ENCODE measurements around the gene RHOG.
A peak's percentile ranks its signal among the peaks of the same experiment; 100 is the strongest.
"Not testable (repeated sequence)": the region's sequence is repeated elsewhere in the genome, so short reads cannot be mapped to it uniquely, and the experiment has no call there.

Gene RHOG

DNA sequence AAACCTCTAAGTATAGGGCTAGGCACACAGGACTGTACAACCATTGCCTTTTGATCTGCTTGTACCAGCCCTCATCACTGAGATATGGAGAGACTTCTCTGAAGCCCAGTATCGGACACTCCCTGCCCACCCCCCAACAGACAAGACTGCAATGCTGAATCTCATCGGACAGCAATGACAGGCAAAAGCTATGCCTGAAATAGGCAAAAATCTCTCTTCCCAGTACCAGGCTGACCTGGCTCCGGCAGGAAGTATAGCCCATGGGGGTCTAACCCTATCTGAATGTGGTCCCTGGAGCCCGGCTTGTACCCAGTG is 6.5 kb downstream of the RHOG start:
- DNase-seq (ENCODE audit: low read depth): no peak

DNA sequence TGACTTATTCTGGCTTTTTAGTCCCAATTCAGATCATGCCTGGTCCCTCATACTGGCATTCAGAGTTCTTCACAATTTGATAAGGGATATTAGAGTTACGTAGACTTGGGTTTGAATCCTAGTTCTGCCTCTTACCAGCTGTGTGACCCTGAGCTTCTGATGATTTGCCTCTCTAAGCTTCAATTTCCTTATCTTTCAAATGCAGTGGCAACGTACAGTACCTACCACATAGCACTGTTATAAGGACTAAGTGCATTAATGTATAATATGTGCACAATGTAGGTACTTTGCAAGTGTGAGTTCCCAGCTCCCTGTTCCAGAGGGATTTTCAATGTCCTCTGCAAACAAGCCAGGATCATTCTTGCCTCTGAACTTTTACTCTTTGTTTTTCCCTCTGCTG is 7.3 kb downstream of the RHOG start:
- no peak for DNase-seq (ENCODE audit: low read depth)

DNA sequence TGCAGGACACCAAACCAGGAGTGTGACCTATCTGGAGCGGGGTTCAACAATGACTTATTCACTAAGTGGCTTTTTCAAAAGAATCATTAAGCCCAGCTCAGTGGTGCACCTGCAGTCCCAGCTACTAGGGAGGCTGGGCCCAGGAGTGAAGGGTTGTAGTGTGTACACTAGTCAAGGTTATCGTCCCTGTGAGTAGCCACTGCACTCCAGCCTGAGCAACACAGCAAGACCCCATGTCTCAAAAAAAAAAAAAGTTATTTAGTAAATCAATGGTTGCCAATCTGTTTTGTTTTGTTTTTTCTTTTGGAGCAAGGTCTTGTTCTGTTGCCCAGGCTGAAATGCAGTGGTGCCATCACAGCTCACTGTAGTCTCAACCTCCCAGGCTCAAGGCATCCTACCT is 7.9 kb downstream of the RHOG start:
- no peak for DNase-seq (ENCODE audit: low read depth)

DNA sequence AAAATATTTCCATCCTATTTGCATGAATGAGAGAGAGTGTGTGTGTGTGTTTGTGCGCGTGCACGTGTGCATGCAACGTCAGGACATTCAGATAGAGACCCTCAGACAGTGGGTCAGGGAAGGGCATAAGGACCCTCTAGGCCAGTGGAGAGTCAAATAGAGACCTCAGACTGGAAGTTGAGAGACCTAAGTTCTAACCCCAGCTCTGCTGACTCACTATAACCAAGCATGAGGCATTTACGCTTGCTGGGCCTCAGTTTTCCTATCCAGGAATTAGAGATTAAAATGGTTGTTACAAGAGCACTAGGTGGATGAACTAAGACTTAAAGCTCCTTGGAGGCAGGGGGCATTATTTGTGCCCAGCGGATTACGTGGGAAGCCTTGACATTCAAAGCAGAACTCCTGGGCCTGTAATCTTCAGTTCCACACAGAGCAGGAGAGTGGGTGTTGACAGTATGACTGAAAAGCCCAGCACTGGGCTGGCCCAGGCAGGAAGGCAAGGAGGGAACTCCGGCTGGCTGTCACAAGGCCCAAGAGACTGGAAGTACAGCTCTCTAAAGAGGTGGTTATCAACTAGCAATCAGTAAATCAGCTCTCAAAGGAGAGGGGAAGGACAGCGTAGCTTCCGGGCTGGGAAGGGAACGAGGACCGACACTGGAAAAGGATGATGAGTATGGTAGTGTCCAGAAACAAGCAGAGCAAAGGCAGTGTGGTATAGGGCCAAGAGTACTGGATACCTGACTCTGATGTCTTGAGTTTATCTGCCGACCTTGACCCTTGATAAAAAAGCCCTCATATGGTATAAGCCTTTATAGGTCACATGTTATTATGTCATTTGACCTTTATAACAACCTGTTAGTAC is 9.2 kb downstream of the RHOG start:
- DNase-seq (ENCODE audit: low read depth): no peak

DNA sequence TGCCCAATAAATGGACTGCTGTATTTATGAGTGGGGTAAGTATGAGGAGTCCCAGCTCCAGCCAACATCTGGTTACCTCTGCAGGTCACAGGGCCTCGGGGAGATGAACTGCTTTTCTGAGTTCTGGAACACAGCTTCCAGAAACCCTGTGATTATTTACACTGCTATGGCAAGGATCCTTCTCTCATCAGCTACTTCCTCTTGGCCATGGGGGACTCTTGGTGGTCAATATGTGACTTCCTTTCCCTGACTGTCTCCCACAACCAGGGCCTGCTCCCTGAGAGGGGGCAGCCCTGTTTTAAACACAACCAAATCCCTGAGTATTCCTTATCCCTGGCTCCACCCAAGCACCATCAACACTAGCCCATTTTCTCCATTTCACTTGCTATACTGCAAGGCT is 10.0 kb downstream of the RHOG start:
- no peak for DNase-seq (ENCODE audit: low read depth)

DNA sequence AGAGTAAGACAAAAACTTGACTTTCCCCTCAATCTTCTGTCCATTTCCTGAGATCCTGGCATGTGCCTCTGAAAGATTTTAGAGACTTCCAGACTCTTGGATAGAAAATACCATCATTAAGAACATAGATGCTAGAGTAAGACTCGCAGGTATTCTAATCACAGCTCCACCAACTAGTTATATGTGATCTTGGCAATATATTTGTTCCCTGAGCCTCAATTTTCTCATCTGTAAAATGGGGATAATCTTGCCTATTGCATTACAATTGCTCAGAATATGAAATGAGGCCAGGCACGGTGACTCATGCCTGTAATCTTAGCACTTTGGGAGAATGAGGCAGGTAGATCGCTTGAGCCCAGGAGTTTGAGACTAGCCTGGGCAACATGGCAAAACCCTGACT is 10.7 kb downstream of the RHOG start:
- DNase-seq (ENCODE audit: low read depth): no peak

DNA sequence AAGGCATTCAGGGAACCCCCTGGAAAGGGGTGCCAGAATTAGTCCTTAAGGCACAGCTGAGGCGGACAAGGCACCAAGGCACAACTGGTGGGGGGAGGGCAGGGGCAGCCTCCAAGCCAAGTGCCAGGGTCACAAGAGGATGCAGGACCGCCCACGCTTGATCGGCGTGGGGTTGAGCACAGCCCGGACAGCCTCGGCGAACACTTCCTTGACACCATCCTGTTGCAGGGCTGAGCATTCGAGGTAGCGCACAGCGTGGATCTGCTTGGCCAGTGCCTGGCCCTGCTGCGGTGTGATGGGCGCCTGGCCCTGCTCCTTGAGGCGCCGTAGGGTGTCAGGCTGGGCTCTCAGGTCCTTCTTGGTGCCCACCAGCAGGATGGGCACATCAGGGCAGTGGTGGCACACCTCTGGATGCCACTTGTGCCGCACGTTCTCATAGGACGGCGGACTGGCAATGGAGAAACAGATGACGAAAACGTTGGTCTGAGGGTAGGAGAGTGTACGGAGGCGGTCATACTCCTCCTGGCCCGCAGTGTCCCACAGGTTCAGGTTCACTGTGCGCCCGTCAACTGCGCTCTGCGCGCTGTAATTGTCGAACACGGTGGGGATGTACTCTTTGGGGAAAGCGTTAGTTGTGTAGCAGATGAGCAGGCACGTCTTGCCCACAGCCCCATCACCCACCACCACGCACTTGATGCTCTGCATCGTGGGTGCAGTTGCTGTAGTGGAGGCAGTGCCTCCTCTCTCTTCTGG is 13.1 kb downstream of the RHOG start:
- DNase-seq (ENCODE audit: low read depth): no peak

DNA sequence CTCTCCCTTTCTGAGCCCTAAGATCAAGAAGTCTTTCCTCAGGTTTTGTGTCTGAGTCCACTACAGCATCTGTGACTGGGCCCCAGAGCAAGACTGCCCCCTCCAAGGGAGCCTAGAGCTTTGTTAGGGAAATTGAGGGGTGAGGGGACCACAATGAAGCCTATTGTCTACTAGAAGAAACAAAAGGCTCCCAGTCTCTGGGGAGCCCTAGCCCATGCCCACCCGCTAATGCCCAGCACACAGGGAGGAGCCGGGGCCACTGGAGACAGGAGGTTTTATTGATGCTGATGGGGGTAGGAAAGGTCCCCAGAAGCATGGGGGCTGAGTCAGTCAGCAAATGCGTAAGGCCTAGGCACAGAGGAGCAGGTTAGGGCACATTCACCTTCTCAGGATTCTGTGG is 14.0 kb downstream of the RHOG start:
- DNase-seq (ENCODE audit: low read depth): no peak

DNA sequence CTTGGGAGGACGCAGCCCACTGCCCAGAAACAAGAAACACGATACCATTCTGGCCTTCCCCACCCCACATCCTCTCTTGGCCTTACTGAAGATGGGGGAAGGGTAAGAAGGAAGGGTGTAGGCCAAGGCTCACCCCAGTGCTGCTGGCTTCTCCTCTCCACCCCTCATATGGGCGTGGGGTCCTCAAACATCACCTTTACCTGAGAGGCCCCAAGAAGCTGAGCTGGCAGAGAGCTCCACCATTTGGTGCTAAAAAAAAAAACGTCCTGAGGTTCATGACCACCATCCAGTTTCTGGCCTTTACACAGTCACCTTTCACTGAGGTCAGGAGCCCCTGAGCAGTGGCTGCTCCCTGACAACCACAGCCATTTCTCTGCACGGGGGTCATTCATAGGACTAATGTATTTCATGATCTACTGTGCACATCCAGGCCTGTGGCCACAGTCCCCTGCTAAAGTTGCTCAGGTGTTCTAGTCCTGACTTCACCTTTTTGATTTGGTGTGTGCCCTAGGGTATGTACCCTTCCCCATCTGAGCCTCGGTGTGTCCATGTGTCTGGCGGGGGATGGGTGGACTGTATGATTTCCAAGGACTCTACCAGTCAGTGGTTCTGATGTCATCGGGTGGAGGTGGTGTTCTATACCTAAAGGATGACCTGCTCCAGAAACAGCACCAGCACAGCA is 15.1 kb downstream of the RHOG start:
- no peak for DNase-seq (ENCODE audit: low read depth)

DNA sequence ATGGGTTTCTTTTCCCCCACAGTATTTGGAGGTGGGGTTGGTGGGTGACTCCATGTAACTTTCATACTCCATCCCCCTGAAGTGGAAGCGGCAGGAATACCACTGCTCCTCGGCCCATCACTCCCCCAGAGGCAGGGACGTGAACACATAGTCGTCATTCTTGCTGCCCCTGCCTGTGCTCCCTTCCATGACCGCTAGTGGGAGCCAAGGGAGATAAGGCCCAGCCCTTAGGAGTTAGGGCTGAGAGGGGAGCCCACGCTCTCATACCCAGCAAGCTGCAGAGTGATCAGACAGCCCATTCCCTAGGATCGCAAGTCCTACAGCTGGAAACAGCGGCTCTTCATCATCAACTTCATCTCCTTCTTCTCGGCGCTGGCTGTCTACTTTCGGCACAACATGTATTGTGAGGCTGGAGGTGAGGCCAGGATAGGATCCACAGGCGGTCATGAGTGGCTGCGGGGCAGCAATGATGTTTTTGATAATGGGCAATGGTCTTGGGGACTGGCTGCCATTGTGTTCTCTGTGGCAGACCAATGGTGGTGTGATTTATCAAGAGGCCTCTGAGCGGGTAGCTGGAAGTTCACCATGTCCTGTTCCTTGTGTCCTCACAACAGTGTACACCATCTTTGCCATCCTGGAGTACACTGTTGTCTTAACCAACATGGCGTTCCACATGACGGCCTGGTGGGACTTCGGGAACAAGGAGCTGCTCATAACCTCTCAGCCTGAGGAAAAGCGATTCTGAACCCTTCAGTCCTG is 15.9 kb downstream of the RHOG start:
- DNase-seq (ENCODE audit: low read depth): no peak

DNA sequence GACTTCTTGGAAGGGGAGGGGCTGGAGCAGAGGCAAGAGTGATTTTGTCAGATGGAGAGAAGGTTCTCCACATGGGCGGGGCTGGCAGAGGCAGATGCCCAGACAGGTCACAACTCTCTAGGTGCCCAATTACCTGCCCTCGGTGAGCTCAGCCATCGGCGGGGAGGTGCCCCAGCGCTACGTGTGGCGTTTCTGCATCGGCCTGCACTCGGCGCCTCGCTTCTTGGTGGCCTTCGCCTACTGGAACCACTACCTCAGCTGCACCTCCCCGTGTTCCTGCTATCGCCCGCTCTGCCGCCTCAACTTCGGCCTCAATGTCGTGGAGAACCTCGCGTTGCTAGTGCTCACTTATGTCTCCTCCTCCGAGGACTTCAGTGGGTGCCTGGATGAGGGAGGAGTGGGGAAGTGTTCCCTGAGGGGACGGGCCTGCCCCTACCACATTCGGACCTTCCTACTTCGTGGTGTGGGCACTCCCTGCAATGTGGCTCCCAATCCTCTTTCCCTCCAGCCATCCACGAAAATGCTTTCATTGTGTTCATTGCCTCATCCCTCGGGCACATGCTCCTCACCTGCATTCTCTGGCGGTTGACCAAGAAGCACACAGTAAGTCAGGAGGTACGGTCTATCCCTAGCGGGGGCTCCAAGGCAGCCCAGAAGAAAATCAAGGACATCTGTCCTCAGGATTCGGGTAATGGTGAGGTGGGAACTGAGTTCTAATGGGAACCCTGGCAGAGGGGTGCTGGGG is 16.8 kb downstream of the RHOG start:
- DNase-seq (ENCODE audit: low read depth): no peak

DNA sequence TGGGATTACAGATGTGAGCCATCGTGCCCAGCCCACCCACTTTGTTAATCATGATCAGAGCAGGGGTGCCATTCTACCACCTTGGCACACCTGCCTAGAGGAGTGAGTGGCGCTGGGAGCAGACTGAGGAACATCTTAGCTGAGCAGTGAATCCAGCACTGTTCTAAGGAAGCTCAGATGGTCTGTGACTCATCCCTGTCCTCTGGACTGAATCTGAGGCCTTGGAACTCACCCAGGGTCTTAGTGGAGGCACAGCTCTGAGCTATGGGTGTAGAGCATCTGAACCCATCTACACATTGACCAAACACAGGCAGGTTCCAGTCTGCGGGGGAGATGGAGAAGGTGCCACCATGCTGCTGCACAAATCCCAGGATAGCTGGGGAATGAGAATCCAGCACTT is 17.5 kb downstream of the RHOG start:
- DNase-seq (ENCODE audit: low read depth): peak; percentile 66

DNA sequence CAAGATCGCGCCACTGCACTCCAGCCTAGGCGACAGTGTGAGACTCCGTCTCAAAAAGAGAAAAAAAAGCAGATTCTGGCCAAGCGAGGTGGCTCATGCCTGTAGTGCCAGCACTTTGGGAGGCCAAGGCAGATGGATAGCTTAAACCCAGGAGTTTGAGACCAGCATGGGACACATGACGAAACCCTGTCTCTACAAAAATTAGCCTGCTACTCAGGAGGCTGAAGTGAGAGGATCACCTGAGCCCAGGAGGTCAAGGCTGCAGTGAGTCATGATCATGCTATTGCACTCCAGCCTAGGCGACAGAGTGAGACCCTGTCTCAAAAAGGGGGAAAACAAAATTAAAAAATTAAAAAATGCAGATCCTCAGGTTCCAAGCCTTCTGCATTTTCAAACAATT is 18.4 kb downstream of the RHOG start:
- DNase-seq (ENCODE audit: low read depth): no peak

DNA sequence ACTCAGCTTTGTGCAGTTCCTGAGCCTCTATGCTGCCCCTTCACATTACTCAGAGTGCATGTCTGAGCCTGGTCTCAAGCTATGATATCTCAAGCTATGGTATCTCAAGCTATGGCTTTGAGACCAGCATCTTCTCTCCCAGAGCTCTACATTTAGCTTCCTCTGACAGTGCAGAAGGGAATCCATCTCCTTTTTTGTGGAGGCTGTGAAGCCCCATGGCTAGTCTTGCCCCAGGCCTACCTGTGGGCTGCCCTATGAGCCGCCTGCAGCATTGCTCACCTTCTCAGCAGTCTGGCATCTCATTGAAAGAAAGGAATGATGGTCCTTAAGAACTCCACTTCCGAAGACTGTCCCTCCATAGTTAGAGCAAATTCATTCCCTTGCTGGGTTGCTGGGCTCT is 19.8 kb downstream of the RHOG start:
- no peak for DNase-seq (ENCODE audit: low read depth)

DNA sequence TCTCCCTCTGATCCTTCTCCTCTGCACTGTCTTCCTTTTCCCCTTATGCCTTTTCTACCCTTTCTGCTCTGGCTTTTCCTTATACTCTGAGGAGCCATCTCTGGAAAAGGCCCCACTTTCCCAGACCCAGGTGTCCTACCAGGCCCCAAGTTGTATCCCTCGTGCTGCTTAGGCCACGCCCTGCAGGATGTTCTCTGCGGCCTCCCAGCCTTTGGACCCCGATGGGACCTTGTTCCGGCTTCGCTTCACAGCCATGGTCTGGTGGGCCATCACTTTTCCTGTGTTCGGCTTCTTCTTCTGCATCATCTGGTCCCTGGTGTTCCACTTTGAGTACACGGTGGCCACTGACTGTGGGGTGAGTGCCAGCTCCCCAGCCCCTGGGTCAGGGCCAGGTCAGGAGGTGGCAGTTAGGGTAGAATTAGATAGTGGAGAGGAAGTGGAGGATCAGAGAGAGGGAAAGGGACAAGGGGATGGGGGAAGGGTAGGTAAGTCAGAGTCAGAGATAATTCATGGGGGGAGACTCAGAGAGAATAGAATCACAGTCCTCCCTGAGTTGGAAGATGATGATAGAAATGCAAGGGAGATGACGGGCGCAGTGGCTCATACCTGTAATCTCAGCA is 23.5 kb downstream of the RHOG start:
- DNase-seq (ENCODE audit: low read depth): no peak

DNA sequence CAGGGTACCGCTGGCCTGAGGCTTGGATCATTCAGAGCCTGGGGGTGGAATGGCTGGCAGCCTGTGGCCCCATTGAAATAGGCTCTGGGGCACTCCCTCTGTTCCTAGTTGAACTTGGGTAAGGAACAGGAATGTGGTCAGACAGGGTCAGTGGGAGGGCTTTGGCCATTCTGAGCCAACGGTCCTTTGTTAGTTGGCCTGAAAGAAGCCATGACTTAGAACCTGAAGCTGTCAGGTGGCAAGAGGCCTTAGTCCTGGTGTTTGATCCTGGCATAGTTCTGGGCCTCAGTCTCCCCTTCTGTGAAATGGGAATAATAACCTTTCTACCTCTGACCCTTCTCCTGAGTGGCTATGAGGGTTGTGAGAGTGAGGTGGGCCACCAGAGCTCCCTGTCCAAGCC is 24.1 kb downstream of the RHOG start:
- no peak for DNase-seq (ENCODE audit: low read depth)

DNA sequence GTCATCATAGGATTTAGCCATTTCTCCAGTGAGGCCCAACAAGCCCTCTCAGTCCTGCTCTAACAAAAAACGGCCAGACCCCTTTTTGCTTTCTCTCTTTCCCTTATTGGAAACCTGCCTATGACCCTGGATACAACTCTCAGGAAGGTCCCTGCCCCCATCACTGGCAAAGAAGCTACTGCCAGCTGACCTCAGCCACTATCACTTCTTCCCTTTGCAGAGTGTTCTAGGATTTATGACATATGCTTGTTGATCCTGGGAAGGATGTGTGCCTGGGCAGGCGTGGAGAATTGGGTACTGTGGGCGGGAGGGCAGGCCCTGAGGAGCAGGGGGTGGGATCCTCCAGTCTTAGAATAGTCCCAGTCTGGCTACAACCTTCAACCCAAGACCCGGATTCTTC is 24.9 kb downstream of the RHOG start:
- no peak for DNase-seq (ENCODE audit: low read depth)

DNA sequence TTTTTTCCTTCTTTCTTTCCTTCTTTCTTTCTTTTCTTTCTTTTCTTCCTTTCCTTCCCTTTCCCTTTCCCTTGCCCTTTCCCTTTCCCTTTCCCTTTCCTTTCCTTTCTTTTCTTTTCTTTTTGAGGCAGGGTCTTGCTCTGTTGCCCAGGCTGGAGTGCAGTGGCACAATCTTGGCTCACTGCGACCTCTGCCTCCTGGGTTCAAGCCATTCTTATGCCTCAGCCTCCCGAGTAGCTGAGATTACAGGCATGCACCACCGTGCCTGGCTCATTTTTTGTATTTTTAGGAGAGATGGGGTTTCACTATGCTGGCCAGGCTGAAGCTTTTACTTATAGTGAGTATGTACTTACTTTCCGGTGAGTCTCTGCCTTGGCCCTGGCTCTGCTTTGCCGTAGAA is 25.9 kb downstream of the RHOG start:
- not testable (repeated sequence) for DNase-seq (ENCODE audit: low read depth)

DNA sequence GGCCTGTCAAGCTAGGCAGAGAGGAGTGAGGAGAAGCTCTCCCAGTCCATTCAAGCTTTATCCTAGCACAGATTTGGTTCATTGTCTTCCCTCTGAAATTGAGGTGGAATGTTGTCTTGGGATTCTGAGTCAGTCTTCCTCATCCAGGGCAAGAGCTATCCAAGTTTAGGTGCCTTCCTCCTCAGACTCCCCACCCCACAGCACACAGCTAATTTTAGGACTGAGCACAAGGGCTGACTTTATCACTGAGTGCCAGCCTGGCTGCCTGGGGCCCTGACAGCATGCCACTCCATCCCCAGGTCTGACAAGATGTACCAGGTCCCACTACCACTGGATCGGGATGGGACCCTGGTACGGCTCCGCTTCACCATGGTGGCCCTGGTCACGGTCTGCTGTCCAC is 29.8 kb downstream of the RHOG start:
- no peak for DNase-seq (ENCODE audit: low read depth)

DNA sequence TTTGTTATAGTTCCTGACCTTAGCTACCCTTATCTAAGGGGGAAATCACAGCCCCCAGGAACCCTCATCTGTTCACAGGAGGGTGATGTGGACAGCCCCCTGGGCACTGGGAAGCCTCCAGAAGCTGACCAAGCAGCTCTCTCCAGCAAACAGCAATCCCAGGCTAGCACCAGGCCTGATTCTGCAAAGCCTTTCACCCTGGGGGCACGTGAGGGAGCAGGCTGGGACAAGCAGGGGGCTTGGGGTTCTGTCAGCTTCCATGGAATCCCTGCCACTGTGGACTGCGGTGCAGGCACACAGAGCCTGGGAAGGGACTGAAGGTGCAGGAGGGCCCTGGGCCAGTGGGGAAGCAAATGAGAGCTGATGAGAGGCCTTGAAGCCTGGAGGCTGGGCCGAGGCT is 30.3 kb downstream of the RHOG start:
- DNase-seq (ENCODE audit: low read depth): no peak

DNA sequence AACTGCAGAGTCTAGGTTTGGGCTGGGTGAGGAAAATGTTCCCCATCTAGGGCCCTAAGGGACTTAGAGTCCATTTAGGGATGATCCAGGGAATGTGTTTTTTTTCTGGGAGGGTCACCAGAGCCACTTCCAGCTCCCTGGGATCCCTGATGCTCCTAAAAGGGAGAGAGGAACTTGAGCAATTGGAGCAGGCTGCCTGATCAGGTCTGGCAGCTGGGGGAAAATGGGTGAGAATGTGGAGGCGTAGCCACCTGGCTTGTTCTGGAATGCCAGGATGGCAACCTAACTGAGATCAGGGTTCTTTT is 31.2 kb downstream of the RHOG start:
- no peak for DNase-seq (ENCODE audit: low read depth)
